Endothelial cell (in vitro differentiated cells): ENCODE measurements around the gene ZNF787. TPM values are rescaled to one million over a fixed set of nuclear protein-coding genes. Genes with fewer than 3 reads are reported as not detected.

Source experiments
- DNase-seq: peaks from one replicate; pipeline ENCODE4 v3.0.0; 2021; ENCODE audit warnings: low spot score
- H3K27ac Mint-ChIP-seq: one replicate; pipeline ENCODE4 v1.8.0; 2021; ENCODE audit warnings: mixed read lengths, inconsistent platforms; ENCODE audit not compliant: unreplicated experiment
- H3K27me3 Mint-ChIP-seq: one replicate; pipeline ENCODE4 v1.8.0; 2021; ENCODE audit warnings: mild to moderate bottlenecking, moderate library complexity, mixed read lengths, inconsistent platforms; ENCODE audit not compliant: unreplicated experiment
- H3K36me3 Mint-ChIP-seq: one replicate; pipeline ENCODE4 v1.8.0; 2021; ENCODE audit warnings: mild to moderate bottlenecking, low read depth, mixed read lengths, inconsistent platforms; ENCODE audit not compliant: unreplicated experiment
- H3K4me1 Mint-ChIP-seq: one replicate; pipeline ENCODE4 v1.8.0; 2021; ENCODE audit warnings: mild to moderate bottlenecking, mixed read lengths, inconsistent platforms; ENCODE audit not compliant: unreplicated experiment
- H3K4me3 Mint-ChIP-seq: one replicate; pipeline ENCODE4 v1.8.0; 2021; ENCODE audit warnings: mild to moderate bottlenecking, mixed read lengths, inconsistent platforms; ENCODE audit not compliant: unreplicated experiment
- H3K9me3 Mint-ChIP-seq: one replicate; pipeline ENCODE4 v1.8.0; 2021; ENCODE audit warnings: mixed read lengths, inconsistent platforms; ENCODE audit not compliant: unreplicated experiment
- total RNA-seq: library from RNA; stranded (reverse); fragmentation: NEBNext Ultra II Directional; extraction: Animal tissue kit (Norgen Biotek cat#: 25700); gene quantifications from one replicate; pipeline ENCODE4 v1.2.1, GENCODE V29; 2021; ENCODE audit not compliant: unreplicated experiment
- TF ChIP-seq, protein P1 (sequence below): fragments of 200-600 bp; sonication (generic); IDR thresholded peaks from one replicate; pipeline ENCODE4 v1.5.0; 2021; ENCODE audit warnings: antibody characterized with exemption; ENCODE audit not compliant: unreplicated experiment

The ZNF787 gene
- total RNA-seq, 1 donor from 2014 or later: 31.2 TPM

DNA sequence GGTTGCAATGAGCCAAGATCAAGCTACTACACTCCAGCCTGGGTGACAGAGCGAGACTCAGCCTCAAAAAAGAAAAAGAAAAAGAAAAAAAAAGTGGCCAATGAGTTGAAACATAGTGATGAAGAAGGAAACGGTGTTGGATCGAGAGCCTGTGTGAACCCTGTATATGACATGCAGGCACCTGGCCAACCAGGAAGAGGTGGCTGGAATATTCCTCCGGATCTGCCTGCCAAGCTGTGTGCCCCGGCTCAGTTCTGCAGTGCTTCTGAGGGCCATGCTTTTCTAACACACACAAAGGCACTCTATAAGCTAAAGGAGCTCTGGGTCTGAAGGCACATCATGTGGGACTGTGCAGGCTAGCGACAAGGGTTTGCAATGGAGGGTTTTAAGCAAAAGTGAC is 16.3 kb upstream of the ZNF787 start:
- TF ChIP-seq, protein P1, sequence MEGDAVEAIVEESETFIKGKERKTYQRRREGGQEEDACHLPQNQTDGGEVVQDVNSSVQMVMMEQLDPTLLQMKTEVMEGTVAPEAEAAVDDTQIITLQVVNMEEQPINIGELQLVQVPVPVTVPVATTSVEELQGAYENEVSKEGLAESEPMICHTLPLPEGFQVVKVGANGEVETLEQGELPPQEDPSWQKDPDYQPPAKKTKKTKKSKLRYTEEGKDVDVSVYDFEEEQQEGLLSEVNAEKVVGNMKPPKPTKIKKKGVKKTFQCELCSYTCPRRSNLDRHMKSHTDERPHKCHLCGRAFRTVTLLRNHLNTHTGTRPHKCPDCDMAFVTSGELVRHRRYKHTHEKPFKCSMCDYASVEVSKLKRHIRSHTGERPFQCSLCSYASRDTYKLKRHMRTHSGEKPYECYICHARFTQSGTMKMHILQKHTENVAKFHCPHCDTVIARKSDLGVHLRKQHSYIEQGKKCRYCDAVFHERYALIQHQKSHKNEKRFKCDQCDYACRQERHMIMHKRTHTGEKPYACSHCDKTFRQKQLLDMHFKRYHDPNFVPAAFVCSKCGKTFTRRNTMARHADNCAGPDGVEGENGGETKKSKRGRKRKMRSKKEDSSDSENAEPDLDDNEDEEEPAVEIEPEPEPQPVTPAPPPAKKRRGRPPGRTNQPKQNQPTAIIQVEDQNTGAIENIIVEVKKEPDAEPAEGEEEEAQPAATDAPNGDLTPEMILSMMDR: no peak
- Mint-ChIP-seq H3K27me3 (peaks cover 10% of the 10 kb centered on the region), H3K27ac (peak overlapping the region; percentile 24), H3K9me3 (no peaks in the 10 kb centered on the region), H3K4me3 (no peak overlapping the region), H3K36me3 (peaks cover 6% of the 10 kb centered on the region), H3K4me1 (peaks cover 10% of the 10 kb centered on the region)
- DNase-seq: no peak

DNA sequence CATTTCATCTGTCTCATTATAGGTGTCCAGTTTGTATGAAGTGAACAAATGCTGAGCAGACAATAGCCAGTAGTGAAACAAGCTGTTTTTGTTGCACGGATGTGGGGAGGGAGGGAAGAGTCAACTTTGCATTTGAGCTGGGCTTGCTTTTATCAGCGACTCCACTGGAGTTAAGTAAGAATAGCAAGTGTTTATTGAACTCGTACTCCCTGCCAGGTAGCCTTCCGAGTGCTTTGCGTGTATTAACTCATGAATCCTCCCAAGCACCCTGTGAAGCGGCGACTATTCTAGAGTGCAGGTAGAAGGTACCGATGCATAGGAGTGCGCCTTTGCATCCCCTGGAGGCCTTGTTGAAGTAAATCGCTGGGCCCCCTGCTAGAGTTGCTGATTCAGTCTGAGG is 15.3 kb upstream of the ZNF787 start:
- Mint-ChIP-seq H3K4me3 (no peak overlapping the region), H3K27ac (no peak overlapping the region), H3K36me3 (peaks cover 6% of the 10 kb centered on the region), H3K27me3 (peaks cover 10% of the 10 kb centered on the region), H3K4me1 (peaks cover 7% of the 10 kb centered on the region), H3K9me3 (no peaks in the 10 kb centered on the region)
- TF ChIP-seq, protein P1: no peak
- no peak for DNase-seq

DNA sequence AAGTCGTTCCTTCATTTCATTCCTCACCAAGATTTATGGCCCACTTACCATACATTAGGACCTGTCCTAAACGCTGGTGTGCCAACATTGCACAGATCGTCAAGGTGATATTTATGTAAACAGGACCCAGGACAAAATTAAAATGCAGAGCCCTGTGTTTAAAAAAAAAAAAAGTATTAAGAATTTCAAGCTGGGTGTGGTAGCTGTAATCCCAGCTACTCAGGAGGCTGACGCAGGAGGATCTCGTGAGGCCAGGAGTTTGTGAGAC is 13.5 kb upstream of the ZNF787 start:
- DNase-seq: no peak
- Mint-ChIP-seq H3K9me3 (no peaks in the 10 kb centered on the region), H3K4me3 (no peak overlapping the region), H3K36me3 (peaks cover under 1% of the 10 kb centered on the region), H3K27ac (no peak overlapping the region), H3K4me1 (no peaks in the 10 kb centered on the region), H3K27me3 (peaks cover 8% of the 10 kb centered on the region)
- TF ChIP-seq, protein P1: no peak

DNA sequence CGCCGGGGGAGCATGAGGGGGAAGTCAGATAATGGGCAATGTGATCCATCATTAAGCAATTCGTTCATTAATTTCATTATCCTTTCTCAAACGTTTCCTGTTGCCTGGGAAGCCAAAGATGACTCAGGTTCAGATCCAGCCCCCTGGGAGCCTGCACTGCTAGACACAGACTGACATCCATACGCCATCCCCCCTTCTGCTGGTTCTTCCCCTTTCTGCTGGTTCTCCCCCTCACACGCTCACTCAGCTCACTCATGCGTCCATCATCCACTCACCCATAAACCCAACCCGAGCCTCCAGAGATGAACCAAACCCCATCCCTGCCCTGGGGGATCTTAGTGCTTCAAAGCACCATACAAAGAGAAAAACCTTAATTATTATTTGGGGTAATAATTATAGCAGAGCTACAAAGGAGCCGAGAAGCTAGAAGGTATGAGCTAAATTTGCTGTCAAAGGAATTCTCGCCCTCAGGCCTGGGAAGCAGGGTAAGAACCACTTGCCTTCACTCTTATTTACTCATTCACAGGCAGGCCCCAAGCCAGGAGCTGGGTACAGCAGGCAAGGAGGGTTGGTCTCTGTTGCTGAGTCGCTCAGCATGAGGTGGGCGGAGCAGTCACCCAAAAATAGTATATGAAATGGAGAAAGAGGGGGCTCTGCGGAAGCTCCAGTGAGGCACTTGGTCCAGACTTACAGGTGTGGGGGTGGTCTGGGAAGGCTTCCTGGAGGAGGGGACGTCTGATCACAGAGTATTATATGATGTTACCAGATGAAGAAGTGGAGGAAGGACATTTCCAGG is 13.0 kb upstream of the ZNF787 start:
- Mint-ChIP-seq H3K4me3 (no peak overlapping the region), H3K27me3 (peaks cover 7% of the 10 kb centered on the region), H3K9me3 (no peaks in the 10 kb centered on the region), H3K4me1 (no peaks in the 10 kb centered on the region), H3K36me3 (no peaks in the 10 kb centered on the region), H3K27ac (no peak overlapping the region)
- TF ChIP-seq, protein P1: no peak
- no peak for DNase-seq

DNA sequence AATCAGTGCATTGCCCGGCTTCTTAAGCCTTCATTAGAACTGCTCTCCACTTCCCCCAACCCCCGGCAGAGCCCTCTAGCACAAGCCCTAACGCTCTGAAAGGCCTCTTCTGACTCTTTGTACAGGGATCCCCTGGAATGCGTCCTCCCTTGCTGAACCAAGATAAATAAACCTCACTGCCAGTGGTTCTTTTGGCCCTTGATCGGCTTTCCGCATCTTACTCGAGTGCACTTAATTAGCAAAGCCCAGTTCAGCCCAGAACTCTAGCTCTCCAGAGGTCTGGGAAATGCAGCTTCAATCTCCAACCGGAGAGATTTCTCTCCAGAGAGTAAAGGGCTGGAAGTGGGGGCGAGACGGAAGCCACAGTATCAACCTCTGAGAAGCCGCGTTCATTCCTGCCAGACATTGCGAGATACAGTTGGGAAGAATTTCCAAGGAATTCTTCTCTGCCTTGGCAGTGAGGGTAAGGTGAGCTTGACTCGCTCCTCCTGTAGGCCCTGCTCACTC is 11.3 kb upstream of the ZNF787 start:
- H3K9me3 Mint-ChIP-seq: no peaks in the 10 kb centered on the region
- DNase-seq: no peak
- H3K4me1 Mint-ChIP-seq: no peaks in the 10 kb centered on the region
- no peak overlapping the region for H3K27ac Mint-ChIP-seq
- H3K4me3 Mint-ChIP-seq: peak overlapping the region; percentile 28
- H3K27me3 Mint-ChIP-seq: peaks cover 6% of the 10 kb centered on the region
- H3K36me3 Mint-ChIP-seq: no peaks in the 10 kb centered on the region
- TF ChIP-seq, protein P1: no peak
